HepG2 (cell line): ENCODE measurements around the gene H6PD. TPM values are rescaled to one million over a fixed set of nuclear protein-coding genes. Genes with fewer than 3 reads are reported as not detected.

Source experiments
- FOXJ3 ChIP-seq: sonication (generic); formaldehyde crosslinking; IDR thresholded peaks from 2 replicates; pipeline ENCODE4 v1.4.0; 2020; ENCODE audit warnings: missing genetic modification reagents, mild to moderate bottlenecking, borderline replicate concordance
- KLF11 ChIP-seq: IDR thresholded peaks from 2 replicates; pipeline ENCODE4 v1.6.1; 2016; ENCODE audit warnings: missing compliant biosample characterization
- MYC ChIP-seq: sonication (generic); formaldehyde crosslinking; IDR thresholded peaks from 2 replicates; pipeline ENCODE4 v1.9.0; 2021; ENCODE audit warnings: missing genetic modification reagents, borderline replicate concordance
- NR2F6 ChIP-seq, 2 experiments: IDR thresholded peaks; 2 replicates each; pipeline ENCODE4 v1.6.1; 2016; ENCODE audit warnings: antibody characterized with exemption in 1 of 2, mild to moderate bottlenecking in 1 of 2
- ZFP37 ChIP-seq: sonication (generic); formaldehyde crosslinking; IDR thresholded peaks from 2 replicates; pipeline ENCODE4 v1.4.0; 2020; ENCODE audit warnings: missing genetic modification reagents, borderline replicate concordance
- ZFX ChIP-seq: sonication (generic); formaldehyde crosslinking; IDR thresholded peaks from 2 replicates; pipeline ENCODE4 v1.4.0; 2020; ENCODE audit warnings: mild to moderate bottlenecking, low read depth, missing genetic modification reagents, moderate library complexity
- ZMAT3 ChIP-seq: sonication (generic); formaldehyde crosslinking; conservative IDR thresholded peaks from 2 replicates; pipeline ENCODE4 v1.7.0; 2021; ENCODE audit warnings: missing genetic modification reagents
- ZNF235 ChIP-seq: sonication (generic); formaldehyde crosslinking; IDR thresholded peaks from 2 replicates; pipeline ENCODE4 v1.8.1; 2023; ENCODE audit warnings: mild to moderate bottlenecking, missing genetic modification reagents, borderline replicate concordance
- ZNF367 ChIP-seq: sonication (generic); formaldehyde crosslinking; IDR thresholded peaks from 2 replicates; pipeline ENCODE4 v1.4.0; 2020; ENCODE audit warnings: missing genetic modification reagents, borderline replicate concordance
- polyA plus RNA-seq, 8 experiments: library from polyadenylated mRNA; depleted of rRNA in 3 of 8; stranded (reverse) in 7 of 8; unstranded in 1 of 8; fragments of >200 nt; fragmentation: Illumina TruSeq in 4 of 8; extraction: Trizol in 4 of 8; gene quantifications; 2 replicates each; pipeline versions ENCODE4 v1.2.1 to v1.2.3, GENCODE V29; 2011 to 2016; ENCODE audit warnings: low read depth in 4 of 8, missing spikeins in 1 of 8, mixed read lengths in 1 of 8; ENCODE audit not compliant: insufficient read depth in 1 of 8
- total RNA-seq, 5 experiments: library from RNA; depleted of rRNA; stranded (reverse); fragments of >200 nt; fragmentation: Illumina TruSeq; extraction: Trizol; gene quantifications; 2 replicates each; pipeline ENCODE4 v1.2.3, GENCODE V29; 2016; ENCODE audit warnings: low read depth in 1 of 5
- TF ChIP-seq, protein P1 (sequence below): sonication (generic); formaldehyde crosslinking; IDR thresholded peaks from 2 replicates; pipeline ENCODE4 v1.8.0; 2023; ENCODE audit warnings: mild to moderate bottlenecking, missing genetic modification reagents
- TF ChIP-seq, protein P2 (sequence below): sonication (generic); formaldehyde crosslinking; IDR thresholded peaks from 2 replicates; pipeline ENCODE4 v1.4.0; 2020; ENCODE audit warnings: missing genetic modification reagents
- TF ChIP-seq, protein P3 (sequence below): sonication (generic); formaldehyde crosslinking; IDR thresholded peaks from 2 replicates; pipeline ENCODE4 v1.8.1; 2023; ENCODE audit warnings: mild to moderate bottlenecking, missing genetic modification reagents
- TF ChIP-seq, protein P4 (sequence below): sonication (generic); formaldehyde crosslinking; IDR thresholded peaks from 2 replicates; pipeline ENCODE4 v1.9.0; 2021; ENCODE audit warnings: missing genetic modification reagents, borderline replicate concordance
- TF ChIP-seq, protein P5 (sequence below): IDR thresholded peaks from 2 replicates; pipeline ENCODE4 v1.6.1; 2018; ENCODE audit warnings: missing genetic modification reagents, mild to moderate bottlenecking, missing compliant biosample characterization

Gene H6PD
- total and polyA plus RNA-seq, 2 of the 13 experiments (the other 11 are each of a cell fraction or from before 2014, with no cell fraction given) = 9.3 to 14.1 TPM

DNA sequence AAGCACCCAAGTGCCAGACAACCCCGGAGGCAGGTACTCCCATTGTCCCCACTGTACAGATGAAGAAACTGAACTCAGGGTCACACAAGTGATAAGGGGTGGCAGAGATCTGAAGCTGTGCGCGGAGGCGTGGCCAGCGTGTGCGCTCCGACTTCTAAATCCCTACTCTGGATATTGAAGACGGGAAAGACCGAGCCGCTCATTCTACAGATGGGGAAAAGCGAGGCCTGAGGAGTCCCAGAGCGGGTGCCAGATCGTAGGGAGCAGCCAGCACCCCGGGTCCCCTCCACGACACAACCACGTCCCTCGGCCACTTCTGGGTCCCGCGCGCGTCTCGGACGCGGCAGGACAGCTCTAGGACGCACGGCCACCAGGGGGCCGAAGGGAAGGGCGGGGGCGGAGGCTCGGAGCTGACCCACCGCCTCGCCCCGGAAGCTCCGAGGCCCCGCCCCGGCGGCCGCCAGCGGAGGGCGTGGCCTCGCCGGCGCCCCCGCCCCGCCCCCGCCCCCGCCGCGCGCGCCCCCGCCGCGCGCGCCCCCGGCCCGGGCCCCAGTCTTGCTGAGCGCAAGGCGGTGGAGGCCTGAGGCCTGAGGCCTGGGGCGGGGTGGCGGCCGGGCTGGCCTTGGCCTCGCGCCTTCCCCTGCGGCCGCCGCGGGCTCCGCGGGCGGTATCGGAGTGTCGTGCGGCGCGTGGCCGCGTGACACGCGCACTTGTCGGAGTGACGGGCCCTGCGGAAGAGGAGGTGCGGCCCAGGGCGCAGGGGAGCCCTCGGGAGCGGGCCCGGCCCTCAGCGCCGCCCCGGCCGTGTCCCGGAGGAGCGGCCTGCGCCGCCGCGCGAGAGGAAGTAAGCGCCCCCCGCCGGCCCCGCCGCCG, at the start of gene H6PD (continued):
- TF ChIP-seq, protein P1, sequence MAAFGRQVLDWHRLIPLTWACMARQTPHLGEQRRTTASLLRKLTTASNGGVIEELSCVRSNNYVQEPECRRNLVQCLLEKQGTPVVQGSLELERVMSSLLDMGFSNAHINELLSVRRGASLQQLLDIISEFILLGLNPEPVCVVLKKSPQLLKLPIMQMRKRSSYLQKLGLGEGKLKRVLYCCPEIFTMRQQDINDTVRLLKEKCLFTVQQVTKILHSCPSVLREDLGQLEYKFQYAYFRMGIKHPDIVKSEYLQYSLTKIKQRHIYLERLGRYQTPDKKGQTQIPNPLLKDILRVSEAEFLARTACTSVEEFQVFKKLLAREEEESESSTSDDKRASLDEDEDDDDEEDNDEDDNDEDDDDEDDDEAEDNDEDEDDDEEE (CRISPR knock-in tag) = peak; percentile 71; the same call in 1 of the 2 replicates
- TF ChIP-seq ZMAT3 = peak; percentile 57; the same call in 1 of the 2 replicates
- peak; percentile 35; the same call in 1 of the 2 replicates for TF ChIP-seq FOXJ3
- TF ChIP-seq ZFX (CRISPR knock-in tag) = peak; percentile 98
- TF ChIP-seq, protein P2, sequence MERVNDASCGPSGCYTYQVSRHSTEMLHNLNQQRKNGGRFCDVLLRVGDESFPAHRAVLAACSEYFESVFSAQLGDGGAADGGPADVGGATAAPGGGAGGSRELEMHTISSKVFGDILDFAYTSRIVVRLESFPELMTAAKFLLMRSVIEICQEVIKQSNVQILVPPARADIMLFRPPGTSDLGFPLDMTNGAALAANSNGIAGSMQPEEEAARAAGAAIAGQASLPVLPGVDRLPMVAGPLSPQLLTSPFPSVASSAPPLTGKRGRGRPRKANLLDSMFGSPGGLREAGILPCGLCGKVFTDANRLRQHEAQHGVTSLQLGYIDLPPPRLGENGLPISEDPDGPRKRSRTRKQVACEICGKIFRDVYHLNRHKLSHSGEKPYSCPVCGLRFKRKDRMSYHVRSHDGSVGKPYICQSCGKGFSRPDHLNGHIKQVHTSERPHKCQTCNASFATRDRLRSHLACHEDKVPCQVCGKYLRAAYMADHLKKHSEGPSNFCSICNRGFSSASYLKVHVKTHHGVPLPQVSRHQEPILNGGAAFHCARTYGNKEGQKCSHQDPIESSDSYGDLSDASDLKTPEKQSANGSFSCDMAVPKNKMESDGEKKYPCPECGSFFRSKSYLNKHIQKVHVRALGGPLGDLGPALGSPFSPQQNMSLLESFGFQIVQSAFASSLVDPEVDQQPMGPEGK = peak; percentile 80
- TF ChIP-seq KLF11 (CRISPR knock-in tag) = no peak
- TF ChIP-seq, protein P3, sequence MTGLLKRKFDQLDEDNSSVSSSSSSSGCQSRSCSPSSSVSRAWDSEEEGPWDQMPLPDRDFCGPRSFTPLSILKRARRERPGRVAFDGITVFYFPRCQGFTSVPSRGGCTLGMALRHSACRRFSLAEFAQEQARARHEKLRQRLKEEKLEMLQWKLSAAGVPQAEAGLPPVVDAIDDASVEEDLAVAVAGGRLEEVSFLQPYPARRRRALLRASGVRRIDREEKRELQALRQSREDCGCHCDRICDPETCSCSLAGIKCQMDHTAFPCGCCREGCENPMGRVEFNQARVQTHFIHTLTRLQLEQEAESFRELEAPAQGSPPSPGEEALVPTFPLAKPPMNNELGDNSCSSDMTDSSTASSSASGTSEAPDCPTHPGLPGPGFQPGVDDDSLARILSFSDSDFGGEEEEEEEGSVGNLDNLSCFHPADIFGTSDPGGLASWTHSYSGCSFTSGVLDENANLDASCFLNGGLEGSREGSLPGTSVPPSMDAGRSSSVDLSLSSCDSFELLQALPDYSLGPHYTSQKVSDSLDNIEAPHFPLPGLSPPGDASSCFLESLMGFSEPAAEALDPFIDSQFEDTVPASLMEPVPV (CRISPR knock-in tag) = no peak; the same call in 1 of the 2 replicates
- TF ChIP-seq MYC = peak; percentile 60
- TF ChIP-seq ZFP37 = no peak
- TF ChIP-seq NR2F6 (IDR thresholded peaks at IDR 0.05) = peak; percentile 80
- TF ChIP-seq NR2F6 (CRISPR knock-in tag; IDR thresholded peaks at IDR 0.05) = peak; percentile 87
- TF ChIP-seq ZNF367 (CRISPR knock-in tag) = peak; percentile 25; the same call in 1 of the 2 replicates
- TF ChIP-seq, protein P4, sequence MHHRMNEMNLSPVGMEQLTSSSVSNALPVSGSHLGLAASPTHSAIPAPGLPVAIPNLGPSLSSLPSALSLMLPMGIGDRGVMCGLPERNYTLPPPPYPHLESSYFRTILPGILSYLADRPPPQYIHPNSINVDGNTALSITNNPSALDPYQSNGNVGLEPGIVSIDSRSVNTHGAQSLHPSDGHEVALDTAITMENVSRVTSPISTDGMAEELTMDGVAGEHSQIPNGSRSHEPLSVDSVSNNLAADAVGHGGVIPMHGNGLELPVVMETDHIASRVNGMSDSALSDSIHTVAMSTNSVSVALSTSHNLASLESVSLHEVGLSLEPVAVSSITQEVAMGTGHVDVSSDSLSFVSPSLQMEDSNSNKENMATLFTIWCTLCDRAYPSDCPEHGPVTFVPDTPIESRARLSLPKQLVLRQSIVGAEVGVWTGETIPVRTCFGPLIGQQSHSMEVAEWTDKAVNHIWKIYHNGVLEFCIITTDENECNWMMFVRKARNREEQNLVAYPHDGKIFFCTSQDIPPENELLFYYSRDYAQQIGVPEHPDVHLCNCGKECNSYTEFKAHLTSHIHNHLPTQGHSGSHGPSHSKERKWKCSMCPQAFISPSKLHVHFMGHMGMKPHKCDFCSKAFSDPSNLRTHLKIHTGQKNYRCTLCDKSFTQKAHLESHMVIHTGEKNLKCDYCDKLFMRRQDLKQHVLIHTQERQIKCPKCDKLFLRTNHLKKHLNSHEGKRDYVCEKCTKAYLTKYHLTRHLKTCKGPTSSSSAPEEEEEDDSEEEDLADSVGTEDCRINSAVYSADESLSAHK (CRISPR knock-in tag) = no peak
- TF ChIP-seq, protein P5, sequence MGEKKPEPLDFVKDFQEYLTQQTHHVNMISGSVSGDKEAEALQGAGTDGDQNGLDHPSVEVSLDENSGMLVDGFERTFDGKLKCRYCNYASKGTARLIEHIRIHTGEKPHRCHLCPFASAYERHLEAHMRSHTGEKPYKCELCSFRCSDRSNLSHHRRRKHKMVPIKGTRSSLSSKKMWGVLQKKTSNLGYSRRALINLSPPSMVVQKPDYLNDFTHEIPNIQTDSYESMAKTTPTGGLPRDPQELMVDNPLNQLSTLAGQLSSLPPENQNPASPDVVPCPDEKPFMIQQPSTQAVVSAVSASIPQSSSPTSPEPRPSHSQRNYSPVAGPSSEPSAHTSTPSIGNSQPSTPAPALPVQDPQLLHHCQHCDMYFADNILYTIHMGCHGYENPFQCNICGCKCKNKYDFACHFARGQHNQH (CRISPR knock-in tag) = peak; percentile 92
- TF ChIP-seq ZNF235 (CRISPR knock-in tag) = 0 out of 2 replicates have a peak, but pooled peaks have one; percentile 41
